Caki2 (cell line): ENCODE data around the gene DLG4. TPM values are rescaled to one million over a fixed set of nuclear protein-coding genes. Genes with fewer than 3 reads are reported as not detected.

Experiments
- DNase-seq: peaks from one replicate; pipeline ENCODE4 v3.0.0-alpha.2; 2015; ENCODE audit warnings: low read depth
- in situ Hi-C: cut with HindIII; loops from 2 replicates; pipeline ENCODE4 v1.10.0; 2016; ENCODE audit warnings: low sequenced_read_pairs, low pct_unique_long_range_greater_than_20kb, mixed read lengths
- total RNA-seq: library from RNA; depleted of rRNA; stranded (reverse); fragments of >200 nt; shearing (Covaris generic); gene quantifications from 2 replicates; pipeline ENCODE4 v1.2.3, GENCODE V29; 2014; ENCODE audit warnings: low replicate concordance

The DLG4 gene
- total RNA-seq, 1 experiment from 2014 or later = 4.8 TPM

DNA sequence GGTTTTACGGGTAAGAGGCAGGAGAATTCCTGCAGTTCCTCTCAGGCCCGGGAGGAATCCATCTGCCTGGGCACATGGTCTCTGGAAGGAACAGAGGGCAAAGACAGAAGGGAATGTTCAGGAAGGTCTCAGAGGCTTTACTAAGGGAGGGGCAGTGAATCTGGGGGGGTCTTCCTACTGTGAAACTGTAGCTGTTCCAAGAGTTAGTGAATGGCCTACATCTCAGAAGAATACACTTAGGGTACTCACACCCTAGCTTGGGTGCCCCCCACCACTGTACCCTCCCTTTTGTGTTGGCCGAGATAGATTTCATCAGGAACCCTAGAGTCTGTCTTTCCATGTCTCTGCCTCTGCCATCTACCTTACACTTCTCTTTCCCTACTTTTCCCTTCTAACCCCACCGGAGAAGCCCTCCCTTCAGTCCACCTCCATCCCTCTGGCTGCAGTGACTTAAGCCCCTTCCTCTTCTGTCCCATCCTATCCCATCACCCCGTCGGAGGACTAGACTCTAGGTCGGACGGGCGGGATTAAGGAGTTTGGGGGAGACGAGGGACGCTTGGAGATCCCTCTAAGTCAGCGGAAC lies 316 bp downstream of the DLG4 start:
- no peak for DNase-seq
- in situ Hi-C loops = no loop called here

DNA sequence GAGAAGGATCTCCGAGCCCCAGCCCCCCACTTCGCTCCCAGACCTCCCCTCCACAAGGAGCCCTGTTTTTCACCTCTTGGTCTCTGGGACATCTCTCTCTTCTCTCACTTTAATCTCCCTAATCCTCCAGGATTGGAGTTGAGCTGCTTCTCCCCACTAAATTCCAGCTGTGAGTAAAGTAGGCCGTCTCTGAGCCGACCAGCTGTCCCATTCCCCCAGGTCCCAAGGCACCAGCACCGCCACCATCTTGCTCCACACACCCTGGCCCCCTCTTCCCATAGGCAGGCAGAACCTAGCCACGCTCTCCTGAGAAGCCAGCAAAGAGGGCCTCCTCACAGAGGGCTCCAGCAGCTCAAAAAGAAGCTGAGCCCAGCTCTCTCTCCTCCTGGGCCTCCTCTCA lies 878 bp downstream of the DLG4 start:
- no peak for DNase-seq
- in situ Hi-C loops = no loop called here

DNA sequence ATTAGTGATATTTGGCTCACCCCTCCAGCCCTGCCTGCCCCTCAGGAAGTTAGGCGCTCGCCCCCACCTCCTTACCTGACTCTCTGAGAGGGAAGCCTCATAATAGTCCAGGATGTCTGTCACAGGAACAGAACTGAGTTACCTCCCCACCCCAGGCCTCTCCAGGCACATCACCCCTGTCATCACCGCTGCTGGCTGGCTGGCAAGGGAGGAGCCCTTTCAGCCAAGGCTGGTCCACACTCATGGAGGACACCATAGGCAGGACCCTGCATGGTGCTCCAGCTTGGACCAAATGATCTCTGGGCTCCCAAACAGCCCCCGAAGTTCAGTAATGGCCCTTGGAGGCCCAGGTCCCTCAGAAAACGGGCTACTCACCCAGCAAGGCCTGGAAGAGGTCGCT lies 1.5 kb downstream of the DLG4 start:
- in situ Hi-C loops = no loop called here

DNA sequence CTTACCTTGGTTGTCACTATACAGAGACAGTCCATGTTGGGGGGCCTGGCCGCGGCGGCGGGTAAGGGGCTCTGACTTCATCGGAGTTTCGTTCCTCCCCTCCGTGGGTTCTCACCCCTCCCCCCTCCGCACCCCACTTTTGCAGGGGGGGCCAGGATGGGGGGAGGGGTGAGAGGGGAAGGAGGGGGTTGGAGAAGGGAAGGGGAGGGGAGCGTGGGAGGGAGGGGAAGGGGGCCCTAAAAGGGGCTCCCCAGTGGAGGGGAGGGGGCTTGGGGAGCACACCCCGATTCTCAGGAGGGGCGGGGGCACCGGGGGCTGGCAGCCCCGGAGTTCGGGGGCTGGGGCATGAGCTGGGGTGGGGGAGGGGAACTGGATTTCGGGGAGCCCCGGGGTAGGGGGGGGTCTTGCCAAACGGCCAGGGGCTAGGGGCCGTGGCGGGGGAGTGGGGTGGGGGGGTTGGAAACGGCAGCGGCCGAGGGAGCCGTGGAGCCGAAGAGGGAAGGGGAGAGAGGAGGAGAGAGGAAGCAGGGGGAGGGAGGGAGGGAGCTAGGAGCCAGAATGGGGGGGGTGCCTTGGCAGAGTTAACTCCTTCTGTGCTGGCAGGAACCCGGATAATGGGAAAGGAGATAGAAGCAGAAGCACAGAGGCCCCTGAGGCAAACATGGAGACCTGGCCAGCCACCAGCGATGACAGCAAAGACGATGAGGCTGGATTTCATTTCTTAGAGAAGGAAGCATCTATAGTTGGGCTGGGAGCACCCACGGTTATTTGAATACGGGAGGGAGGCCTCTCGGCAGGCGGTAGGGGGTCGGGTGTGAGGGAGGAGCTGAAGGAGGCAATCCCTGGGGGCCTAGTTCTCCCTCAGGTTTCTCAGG lies 2.3 kb downstream of the DLG4 start:
- DNase-seq = no peak
- in situ Hi-C loops = no loop called here

More for the DNA sequence above, 1.5 kb downstream of the DLG4 start:
- no peak for DNase-seq

DNA sequence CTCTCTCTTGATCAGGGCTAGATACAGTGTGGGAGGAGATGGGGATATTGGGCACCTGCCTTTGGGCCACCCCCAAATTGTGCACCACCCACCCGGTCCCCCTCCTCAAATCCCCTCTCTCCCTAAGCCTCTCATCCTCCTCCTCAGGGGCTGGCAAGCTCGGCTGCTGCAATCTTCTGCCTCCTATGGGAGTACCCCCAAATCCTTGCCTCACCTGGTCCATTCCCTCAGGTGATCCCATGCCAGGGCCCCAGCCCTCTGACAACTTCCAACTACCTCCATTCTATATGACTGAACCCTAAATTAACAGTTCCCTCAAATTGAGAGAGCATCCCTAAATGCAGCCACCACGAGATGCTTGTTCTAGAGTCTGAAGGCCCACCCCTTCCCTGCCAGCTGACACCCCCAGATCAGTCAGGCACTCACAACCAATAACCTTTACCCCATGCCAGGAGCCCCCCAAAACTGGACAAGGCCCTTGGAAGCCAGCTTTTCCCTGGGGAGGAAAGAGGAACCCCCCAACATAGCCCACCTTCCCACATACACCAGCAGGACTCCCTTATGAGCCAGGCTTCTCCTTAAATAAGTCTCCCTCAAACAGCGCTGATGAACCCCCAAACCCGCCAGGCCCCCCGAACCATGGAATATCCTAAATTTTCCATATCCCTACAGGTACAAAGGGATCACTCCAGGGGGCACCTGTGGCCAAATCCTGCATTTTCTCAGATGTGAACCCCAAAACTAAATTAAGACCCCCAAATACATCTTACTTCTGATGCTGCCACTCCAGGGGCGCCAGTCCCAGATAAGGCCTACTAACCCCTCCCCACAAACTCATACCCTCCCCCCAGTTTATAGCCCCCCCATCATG lies 3.2 kb downstream of the DLG4 start:
- no peak for DNase-seq
- in situ Hi-C loops = no loop called here

DNA sequence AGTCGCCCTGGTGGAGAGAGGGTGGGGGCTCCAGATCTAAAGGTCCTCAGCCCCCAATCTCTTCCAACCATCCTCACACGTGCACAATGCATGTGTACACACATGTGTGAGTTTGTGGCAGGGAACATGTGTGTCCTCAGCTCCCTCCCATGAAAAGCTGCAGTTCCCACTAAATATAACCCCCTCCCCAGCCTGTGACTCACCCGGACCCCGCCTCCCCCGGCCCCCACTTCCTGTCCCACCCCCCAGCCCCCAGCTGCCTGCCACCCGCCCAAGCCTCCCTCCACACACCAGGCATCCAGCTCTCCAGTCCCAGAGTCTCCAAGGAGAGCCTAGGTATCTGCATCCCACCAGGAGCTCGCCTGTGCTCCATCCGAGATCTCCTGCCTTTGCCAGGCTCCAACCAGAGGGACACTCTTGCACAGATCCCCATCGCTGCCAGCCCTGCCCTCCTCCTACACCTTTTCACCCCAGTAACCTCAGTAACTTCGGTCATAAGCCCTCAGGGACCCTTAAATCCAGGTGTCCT lies 3.9 kb downstream of the DLG4 start:
- in situ Hi-C loops = no loop called here
- no peak for DNase-seq

DNA sequence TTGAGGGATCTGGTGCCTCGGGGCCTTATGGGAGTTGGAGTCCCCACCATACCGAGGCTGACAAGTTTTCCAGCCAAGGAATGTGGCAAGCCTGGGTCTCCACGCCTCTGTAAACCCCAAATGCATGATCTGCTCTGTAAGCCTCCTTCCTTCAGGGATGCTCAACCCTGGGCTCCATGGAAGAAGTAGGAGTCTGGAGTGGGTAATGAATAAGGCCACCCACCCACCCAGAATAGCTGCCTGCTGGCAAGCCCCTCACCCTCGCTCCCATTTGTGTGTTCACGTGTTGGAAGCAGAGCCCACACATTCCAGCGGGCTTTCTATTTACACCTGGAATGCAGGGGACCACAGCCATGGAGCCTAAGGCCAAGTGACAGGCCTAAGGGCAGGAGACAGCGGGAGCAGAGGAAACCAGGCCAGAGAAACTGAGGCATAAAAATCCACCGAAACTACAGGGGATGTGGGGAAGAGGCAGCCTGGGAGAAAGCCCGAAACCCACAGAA lies 4.4 kb downstream of the DLG4 start:
- DNase-seq = no peak
- in situ Hi-C loops = no loop called here

DNA sequence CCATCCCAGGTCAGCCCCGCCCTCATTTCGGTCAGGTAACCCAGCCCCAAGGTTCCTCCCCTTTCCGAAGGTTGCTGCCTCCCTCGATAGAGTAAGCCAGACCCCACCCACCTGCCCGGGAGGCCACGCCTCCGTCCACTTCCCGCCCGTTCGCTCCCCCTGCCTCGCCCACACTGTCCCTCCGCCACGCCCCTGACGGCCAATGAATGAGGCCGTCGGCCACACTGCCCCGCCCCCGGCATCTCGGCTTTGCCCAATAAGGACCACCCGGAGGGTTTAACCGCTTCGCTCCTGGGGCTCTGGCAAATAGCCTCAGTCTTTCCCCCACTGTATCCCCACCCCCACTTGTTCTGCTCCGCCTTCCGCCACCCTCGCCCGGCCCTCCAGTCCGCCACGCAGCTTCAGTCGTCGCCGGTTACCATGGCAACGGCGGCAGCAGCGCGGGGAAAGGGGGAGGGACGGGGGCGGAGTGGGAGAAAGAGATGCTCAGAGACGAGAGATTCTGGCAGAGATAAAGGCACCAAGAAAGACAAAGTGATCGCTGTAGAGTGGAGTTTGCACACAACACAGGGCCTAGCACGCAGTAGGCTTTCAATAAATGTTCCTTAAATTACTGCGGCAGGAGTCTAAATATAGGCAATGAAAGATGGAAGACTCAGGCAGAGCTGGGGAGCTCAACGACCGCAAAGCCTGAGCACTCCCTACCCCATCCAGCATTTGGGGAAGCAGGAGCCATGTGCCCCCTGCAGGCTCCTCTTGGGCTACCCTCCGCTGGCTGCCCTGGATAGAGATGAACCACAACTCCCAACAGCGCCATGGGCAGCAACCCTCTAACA lies 5.1 kb downstream of the DLG4 start:
- in situ Hi-C loops = no loop called here

DNA sequence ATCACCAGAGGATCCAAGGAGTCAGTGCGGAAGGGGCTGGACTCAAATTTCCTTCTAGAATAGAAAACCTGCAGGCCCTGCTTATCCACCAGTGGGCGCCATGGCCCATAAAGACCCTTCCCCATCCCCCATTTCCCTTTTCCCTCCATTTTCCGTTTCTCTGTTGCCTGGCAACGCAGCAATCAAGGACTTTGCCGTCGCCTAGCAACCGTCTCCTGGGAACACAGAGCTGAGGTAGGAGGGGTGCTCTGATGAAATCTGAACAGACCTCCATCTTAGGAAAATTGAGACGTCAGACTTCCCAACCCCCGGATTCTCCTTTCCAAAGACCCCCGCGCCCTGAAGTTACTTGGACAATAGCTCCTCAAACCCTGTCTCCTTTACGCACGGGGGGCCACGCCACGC lies 5.7 kb downstream of the DLG4 start:
- DNase-seq = no peak

More for the DNA sequence above, 5.1 kb downstream of the DLG4 start:
- peak; percentile 96 for DNase-seq

DNA sequence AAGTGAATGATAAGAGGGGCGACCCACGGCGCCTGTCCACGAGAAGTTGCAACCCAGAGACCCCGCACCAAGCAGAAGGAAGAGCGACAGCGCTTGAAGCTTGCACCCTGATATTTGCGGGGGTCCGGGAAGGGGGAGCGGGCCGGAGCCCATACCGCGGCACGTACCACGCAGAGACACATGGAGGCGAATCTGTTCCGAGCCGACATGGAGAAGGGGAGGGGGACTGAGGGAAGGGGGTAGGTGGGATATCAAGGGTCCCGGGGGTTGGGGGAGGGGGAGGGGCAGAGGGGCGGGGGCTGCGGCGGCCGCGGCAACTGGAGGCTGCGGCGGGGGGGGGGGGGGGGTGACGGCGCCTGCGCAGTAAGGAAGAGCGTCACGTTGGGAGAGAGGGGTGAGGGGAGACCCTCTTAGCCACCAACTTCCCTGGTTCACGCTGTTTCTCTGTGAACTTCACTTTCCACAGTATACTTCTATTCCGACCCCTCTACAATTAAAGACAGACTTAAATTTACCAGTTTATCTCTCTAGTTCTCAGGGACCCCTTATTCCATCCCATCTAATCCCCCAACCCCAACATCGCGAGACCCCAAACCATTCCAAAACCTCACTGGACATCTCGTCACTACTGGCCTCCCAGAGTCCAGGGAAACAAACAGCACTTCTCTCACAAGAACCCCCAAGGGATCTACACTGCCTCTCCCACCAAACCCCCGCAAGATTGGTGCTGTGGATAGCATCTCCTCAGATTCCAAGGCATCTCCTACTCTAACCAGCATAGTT lies 8.0 kb downstream of the DLG4 start:
- in situ Hi-C loops = no loop called here
- DNase-seq = no peak

More for the DNA sequence above, 5.7 kb downstream of the DLG4 start:
- in situ Hi-C loops = no loop called here

DNA sequence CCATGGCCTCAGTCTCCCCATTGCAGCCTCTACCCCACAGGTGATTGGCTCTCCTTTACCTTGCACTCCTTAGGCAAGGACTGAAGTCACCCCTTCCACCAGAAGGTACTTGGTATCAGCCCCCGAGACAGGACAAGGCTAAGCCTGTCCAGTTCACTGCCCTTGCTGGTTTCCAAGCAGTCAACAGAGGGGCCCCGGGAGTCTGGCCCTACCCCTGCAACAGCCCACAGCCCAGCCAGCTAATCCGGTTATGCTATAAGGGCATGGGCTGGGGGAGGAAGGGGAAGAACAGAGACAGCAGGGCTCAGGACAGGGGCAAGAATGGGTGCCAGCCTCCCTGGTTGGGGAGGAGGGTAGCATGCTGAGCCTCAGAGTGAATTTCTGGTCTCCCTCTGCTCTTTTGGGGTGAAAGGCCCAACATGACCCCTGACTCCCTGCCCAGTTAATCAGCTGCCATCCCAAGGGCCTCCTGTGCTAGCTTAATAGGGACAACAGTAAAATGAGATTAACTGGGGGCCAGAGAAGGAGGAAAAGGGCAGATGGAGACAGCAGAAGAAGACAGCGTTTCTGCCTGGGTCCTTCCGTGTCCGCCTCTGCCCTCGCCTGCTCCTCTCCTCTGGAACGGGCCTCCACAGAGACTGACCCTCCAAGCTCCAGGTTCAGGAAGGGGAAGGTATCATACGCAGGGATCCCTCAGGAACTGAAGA lies 10.7 kb downstream of the DLG4 start:
- in situ Hi-C loops = no loop called here
- no peak for DNase-seq

DNA sequence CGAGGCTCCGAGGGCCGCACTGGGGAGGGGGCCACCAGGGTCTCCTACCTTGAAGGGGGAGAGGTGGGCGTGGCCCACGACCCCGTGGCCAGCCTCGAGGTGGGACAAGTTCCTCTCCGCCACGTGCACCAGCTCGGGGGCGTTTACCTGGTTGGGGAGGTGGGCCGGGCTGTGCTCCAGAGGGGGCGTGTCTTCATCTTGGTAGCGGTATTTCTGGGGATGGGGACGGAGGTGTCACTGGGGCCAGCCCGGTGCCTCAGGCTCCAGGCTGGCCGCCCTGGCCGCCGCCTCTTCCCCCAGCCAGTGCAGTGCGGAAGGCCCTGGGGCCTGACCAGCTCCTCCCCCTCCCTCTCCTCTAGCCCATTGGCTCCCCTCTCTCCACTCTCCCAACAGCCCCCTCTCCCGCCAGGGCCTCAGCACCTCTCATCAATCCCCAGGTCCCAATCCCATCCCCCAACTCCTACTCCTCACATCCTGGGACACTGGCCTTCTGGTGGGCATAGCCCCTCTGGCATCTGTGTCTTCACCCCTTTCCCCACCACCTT lies 11.5 kb downstream of the DLG4 start:
- in situ Hi-C loops = no loop called here
- DNase-seq = no peak

DNA sequence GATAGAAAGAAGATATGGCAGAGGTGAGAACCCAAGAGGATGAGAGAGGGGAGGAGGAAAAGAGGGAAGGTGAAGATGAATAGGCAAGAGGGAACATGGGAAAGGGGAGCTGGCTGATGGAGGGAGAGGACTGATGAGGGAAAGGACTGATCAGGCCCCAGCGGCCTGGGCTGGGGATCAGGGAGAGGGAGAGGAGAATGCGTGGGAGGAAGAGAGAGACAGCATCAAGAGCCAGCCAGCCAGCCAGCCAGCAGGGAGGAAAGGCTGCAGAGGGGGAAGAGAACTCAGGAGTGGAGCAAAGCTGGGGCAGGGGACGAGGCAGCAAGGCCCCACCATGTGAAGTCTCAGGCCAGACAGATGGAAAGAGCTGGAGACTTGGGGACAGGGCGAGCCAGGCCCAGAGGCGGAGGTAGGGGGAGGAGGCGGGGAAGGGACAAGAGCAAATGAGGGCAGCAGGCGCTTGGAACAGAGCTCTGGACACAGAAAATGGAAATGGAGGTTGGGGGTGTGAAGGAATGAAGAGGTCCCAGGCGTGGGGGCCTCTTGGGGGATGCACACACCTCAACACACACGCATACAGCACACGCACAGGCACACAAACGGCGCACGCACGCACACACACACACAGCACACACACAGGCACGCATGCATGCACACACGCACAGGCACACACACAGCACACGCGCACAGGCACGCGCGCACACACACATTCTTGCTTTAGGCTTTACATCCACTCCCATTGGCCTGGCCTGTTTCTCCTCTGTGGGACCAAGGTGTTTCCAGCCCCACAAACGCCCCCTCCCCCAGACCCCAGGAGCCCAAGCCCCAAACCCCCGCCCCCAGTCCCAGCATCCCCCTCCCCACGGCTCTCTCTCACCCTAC lies 12.3 kb downstream of the DLG4 start:
- in situ Hi-C loops = no loop called here
- no peak for DNase-seq

DNA sequence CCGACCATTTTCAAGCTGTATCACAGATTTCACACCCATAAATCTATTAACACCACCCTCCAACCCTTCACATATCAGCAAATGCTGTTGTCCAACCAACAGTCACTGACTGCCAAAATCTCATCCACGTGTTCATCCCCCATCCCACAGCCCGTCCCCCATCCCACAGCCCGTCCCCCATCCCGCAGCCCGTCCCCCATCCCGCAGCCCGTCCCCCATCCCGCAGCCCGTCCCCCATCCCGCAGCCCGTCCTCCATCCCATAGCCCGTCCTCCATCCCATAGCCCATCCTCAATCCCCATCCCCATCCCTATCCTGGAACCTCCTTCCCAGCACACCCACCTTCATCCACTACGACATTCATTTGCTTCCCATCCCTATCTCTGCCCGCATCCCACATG lies 14.1 kb downstream of the DLG4 start:
- DNase-seq = no peak
- in situ Hi-C loops = no loop called here

DNA sequence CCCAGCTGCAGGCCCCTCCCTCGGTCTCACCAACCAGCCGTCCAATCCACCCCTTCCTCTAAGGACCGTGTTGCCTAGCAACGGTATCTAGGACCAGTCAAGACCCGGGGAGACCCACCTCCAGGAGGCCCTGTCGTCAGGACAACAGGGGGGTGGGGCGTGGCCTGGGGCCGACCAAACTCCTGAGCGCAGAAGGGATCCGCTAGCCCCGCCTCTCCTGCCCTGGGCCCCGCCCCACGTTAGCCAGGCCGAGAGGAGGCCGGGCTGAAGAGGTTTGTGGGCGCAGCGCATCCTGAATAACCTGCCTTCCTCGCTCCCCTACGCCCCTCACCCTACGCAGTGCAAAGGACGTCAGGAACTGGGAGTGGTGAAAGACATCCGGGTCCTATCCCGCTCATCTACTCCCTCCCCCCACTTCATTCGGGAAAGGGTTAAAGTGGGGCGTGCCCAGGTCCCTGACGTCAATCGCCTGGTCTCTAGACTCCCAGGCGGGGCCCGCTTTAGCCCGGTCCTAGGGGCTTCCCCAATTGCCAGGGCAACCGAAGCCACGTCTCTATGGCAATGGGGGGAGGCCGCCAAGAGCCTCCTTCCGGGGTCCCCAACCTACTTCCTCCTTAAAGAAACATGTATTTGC lies 14.7 kb downstream of the DLG4 start:
- in situ Hi-C loops = no loop called here
- DNase-seq = peak; percentile 60
